ENCODE data around the gene MED13L.

Gene MED13L

GRCh38 chr12:116161588-116161987 is 115.9 kb downstream of the MED13L start:
- TF ChIP-seq CSDC2 (CRISPR knock-in tag; IDR thresholded peaks at IDR 0.05) (no peak), TSHZ2 (CRISPR knock-in tag; IDR thresholded peaks at IDR 0.05) (no peak), PATZ1 (CRISPR knock-in tag; IDR thresholded peaks at IDR 0.05; ENCODE audit: borderline replicate concordance) (no peak), BACH2 (CRISPR knock-in tag; IDR thresholded peaks at IDR 0.05; ENCODE audit: borderline replicate concordance) (no peak)
- no peak for ATAC-seq

GRCh38 chr12:116160883-116161458 is 116.5 kb downstream of the MED13L start:
- ATAC-seq, result no peak
- TF ChIP-seq OSR1 (CRISPR knock-in tag; IDR thresholded peaks at IDR 0.05), result no peak
- no peak for TF ChIP-seq ARNTL (CRISPR knock-in tag; IDR thresholded peaks at IDR 0.05; ENCODE audit: borderline replicate concordance, low read depth)
- no peak for TF ChIP-seq ZFP3 (CRISPR knock-in tag; IDR thresholded peaks at IDR 0.05)
- no peak for TF ChIP-seq TCF4 (CRISPR knock-in tag; IDR thresholded peaks at IDR 0.05; ENCODE audit: borderline replicate concordance)
- TF ChIP-seq ZFP30 (CRISPR knock-in tag; IDR thresholded peaks at IDR 0.05), result no peak
- TF ChIP-seq ISL1 (CRISPR knock-in tag; IDR thresholded peaks at IDR 0.05), result no peak
- no peak for TF ChIP-seq PATZ1 (CRISPR knock-in tag; IDR thresholded peaks at IDR 0.05; ENCODE audit: borderline replicate concordance)
- no peak for TF ChIP-seq TSHZ2 (CRISPR knock-in tag; IDR thresholded peaks at IDR 0.05)
- TF ChIP-seq PPARA (CRISPR knock-in tag; IDR thresholded peaks at IDR 0.05; ENCODE audit: borderline replicate concordance), result no peak
- no peak for TF ChIP-seq ZNF565 (CRISPR knock-in tag; conservative IDR thresholded peaks at IDR 0.05; ENCODE audit: low read depth)
- TF ChIP-seq TOX (CRISPR knock-in tag; IDR thresholded peaks at IDR 0.05; ENCODE audit: borderline replicate concordance), result no peak
- TF ChIP-seq POU6F1 (CRISPR knock-in tag; IDR thresholded peaks at IDR 0.05; ENCODE audit: borderline replicate concordance, low read depth), result no peak
- no peak for TF ChIP-seq ZC3H10 (CRISPR knock-in tag; IDR thresholded peaks at IDR 0.05)
- TF ChIP-seq GLIS3 (CRISPR knock-in tag; IDR thresholded peaks at IDR 0.05), result no peak
- TF ChIP-seq RARB (CRISPR knock-in tag; IDR thresholded peaks at IDR 0.05), result no peak

- peak; percentile 18; the same call in 2 of the 3 replicates for ATAC-seq
- TF ChIP-seq PATZ1 (CRISPR knock-in tag; IDR thresholded peaks at IDR 0.05; ENCODE audit: borderline replicate concordance) (no peak), ESRRG (CRISPR knock-in tag; IDR thresholded peaks at IDR 0.05) (no peak), ZNF565 (CRISPR knock-in tag; conservative IDR thresholded peaks at IDR 0.05; ENCODE audit: low read depth) (no peak), CREB5 (CRISPR knock-in tag; IDR thresholded peaks at IDR 0.05; ENCODE audit: low read depth) (no peak), CSRNP3 (CRISPR knock-in tag; IDR thresholded peaks at IDR 0.05) (no peak), ZNF70 (CRISPR knock-in tag; IDR thresholded peaks at IDR 0.05) (no peak), GLIS3 (CRISPR knock-in tag; IDR thresholded peaks at IDR 0.05) (no peak)
These were observed 117.3 kb downstream of the MED13L start for GRCh38 chr12:116160231-116160630.
